ENCODE results near the gene MN1.

MN1 gene

DNA sequence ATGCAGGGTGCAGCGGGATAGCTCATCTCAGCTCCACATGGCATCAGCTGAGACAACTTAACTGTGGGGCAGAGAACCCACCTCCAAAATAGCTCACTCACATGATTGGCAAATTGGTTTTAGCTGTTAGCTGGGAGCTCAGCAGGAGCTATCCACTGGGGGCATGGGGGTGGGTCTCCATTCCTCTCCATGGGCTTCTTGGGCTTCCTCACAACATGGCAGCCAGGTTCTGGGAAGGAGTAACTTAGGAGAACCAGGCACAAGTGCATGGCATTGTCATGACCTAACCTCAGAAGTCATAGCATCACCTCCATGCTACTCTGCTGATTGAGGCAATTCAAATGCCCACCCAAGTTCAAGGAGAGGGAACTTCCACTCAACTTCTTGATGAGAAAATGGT is 85.5 kb downstream of the MN1 start:
- DNase-seq (ENCODE audit: low read depth in 2 of 2), result no peak

DNA sequence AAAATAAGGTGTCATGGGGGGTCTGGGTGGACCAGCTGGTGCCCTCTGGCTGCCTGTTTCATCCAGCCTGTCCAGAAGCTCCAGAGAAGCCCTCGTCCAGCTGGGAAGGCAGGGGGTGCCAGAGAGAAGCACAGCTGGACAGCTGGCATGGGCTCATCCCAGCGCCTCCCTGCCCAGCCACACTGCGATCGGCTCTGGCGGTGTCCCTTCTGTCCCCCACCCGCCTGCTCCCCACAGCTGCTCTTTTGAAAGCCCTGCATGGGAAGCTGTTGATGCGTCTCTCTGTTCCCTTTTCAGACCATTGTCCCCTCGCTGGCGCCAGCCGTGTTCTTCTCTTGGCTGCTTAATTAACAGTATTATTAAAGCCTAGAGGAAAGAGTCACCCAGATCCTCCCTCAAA is 86.5 kb downstream of the MN1 start:
- no peak for DNase-seq (ENCODE audit: low read depth in 2 of 2)

DNA sequence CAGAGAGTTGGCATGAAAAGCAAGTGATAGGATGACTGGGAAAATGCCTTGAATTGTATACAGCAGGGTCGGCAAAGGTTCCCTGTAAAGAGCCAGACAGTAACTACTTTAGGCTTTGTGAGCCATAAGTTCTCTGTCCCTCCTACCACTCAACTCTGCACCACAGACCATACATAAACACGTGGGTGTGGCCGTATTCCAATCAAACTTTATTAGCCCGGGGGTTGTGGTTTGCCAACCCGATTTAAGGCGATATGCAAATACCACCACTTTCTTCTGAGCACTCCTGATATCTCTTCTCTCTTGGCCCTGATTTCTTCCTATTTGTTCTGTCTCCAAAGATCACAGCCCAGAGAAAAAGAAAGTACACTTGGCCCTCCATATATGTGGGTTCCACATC is 87.5 kb downstream of the MN1 start:
- no peak for DNase-seq (ENCODE audit: low read depth in 2 of 2)

DNA sequence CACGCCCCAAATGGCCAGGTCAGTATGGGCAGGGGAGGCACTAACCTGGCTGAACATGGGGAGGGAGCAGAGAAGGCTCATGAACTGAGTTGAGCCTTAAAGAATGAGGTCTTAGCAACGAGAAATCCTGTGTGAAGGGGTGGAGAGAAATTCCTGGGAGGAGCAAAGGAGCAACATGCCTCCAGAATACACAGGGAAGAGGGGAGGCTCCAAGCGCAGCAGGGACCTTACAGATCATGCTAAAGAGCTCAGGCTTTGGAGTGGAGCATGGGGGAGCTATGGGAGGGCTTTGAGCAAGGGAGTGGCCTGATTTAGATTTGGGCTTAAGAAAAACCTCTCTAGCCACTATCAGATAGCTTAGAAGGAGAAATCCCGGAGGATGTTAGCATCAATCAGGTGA is 88.1 kb downstream of the MN1 start:
- no peak for DNase-seq (ENCODE audit: low read depth in 2 of 2)

DNA sequence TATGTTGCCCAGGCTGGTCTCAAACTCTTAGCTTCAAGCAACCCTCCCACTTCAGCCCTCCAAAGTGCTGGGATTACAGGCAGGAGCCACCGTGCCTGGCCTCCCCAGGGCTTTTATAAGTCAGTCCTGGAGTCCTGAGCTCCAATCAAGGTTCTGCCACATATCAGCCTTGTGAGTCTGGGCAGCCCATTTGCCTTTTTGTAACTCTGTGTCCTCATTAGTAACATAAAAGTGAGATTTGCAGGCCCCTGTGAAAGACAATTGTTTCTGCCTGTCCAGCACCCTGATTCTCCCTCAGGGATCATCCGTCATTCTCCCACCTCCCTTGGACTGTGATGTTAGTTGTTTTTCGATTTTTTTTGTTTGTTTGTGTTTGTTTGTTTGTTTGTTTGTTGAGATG is 89.8 kb downstream of the MN1 start:
- DNase-seq (ENCODE audit: low read depth in 2 of 2), result no peak

DNA sequence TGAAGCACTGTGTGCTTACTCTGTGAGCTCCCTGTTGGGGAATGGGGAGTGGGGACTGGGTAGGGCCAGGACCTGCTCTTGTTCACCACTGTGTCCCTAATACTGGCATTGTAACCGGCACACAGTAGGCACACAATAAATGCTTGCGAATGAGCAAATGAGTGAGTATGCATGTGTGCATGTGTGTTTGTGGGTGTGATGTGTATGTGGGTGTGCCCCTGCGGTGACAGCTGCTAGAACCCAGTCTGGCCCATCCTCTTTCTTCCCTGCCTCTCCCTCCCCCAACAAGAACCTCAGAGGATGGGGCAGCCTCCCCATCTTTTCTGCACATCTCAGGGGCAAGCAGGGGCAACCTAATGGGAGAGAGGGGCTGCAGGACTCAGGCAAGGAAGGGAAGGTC is 90.5 kb downstream of the MN1 start:
- DNase-seq (ENCODE audit: low read depth in 2 of 2), result no peak

DNA sequence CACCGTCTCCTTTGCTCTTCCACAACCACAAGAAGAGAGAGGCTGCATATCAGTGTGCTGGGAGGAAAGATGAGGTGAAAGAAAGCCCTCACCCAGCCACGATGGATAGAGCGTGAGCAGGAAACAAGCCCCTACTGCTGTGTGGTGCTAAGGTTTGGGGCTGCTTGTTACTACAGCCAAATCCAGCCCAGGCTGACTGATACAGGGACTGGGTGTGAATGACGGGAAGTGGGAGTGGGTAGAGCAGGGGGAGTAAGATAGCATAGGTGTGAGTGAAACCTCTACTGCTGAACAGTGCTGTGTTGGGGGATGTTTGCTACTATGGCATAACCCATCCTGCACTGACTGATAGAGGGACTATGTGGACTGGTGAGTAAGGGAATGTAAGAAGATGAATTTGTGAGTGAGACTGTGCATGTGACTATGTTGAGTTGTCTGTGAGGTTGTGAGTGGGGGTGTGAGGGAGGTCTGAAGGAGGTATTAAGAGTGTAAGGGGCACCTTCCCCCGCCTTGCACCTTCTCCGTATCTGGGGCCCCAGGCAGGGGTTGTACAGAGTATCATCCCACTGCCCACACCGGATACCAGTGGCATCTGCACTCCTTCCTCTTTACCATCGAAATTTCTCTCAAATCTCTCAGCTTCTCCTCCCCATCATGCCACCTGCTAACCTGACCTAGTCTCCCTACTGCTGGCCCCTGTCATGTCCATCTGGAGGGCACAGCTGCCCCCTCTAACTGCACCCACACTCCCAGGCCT is 91.5 kb downstream of the MN1 start:
- DNase-seq (ENCODE audit: low read depth in 2 of 2), result no peak

DNA sequence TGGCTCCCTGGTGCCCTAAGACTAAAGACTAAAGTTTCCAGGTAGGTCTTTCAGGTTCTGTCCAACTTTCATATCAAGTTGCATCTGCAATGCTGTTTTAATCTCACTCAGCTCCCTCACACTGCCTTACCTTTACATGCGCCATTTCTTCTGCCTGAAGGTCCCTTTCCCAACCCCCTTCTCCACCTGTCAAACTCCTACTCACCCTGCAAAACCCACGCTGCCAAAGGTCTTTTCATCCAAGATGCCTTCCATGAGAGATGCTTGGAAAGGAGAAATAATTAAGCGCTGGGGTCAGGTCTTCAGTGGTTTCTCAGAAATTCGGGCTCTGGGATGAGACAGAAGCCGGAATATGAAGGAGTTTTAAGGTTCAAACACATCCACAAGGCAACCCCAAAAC is 95.1 kb downstream of the MN1 start:
- no peak for DNase-seq (ENCODE audit: low read depth in 2 of 2)

DNA sequence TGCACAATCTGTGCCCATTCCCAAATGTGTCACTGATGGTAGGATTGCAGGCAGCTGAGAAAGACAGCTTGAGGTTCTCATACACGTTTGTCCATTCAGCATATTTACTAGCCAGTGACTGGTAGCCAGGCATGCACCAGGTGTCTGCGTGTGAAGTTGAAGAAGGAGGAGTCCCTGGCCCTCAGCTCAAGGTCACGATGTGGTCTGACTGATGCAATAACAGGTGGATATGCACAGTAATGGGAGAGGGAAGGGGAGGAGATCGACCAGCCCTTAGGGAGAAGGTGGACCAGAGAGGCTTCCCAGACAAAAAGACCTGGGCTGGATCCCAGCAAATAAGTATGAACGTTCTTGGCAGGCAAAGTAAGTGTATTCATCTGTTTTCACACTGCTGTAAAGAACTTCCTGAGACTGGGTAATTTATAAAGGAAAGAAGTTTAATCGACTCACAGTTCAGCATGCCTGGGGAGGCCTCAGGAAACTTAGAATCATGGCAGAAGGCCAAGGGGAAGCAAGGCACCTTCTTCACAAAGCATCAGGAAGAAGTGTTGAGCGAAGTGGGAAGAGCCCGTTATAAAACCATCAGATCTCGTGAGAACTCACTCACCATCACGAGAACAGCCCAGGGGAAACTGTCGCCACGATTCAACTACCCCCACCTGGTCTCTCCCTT is 96.0 kb downstream of the MN1 start:
- no peak for DNase-seq (ENCODE audit: low read depth in 2 of 2)

DNA sequence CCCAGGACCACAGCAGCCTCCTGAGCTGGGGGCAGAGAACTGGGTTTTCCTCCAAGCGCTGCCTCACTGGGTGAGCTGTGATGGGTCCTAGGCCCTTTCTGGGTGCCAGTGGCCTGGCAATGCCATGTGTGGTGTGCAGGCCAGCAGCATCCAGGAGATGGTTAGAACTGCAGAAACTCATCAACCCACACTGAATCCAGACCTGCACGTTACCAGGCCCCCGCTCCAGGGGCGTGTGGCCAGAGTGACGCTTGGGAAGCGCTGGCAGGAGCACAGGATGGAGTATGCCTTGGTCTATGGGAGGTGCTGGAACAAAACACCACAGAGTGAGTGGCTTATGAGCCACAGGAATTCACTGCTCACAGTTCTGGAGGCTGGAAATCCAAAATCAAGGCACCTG is 97.0 kb downstream of the MN1 start:
- DNase-seq (ENCODE audit: low read depth in 2 of 2), result no peak

DNA sequence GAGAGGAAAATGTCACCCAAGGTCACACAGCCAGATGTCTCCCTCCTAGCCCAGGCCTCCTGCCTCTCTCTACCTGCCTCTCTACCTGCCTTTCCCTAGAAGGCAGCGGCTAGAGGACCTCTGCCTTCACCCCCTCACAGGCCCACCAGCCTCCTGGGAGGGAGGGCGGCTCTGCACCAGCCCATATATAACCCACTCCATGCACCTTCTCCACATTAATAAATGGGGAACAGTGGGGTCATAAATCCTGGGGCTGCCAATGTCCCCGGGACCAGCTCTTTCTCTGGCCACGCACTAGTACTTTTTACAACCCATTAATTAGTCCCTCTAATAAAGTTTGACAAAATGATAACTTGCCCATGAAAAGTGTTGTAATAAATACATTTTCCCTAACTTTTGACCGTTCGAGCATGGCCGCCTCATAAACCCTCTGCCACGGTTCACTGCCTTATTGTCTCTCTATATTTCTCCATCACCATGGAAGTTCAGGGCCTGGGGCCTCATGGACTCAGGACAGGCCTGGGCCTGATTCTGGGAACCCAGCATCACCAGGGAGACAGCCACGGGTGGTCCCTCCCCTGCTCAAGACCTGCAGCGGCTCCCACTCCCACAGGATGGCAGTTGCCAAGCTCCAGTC is 102.1 kb downstream of the MN1 start:
- no peak for DNase-seq (ENCODE audit: low read depth in 2 of 2)

DNA sequence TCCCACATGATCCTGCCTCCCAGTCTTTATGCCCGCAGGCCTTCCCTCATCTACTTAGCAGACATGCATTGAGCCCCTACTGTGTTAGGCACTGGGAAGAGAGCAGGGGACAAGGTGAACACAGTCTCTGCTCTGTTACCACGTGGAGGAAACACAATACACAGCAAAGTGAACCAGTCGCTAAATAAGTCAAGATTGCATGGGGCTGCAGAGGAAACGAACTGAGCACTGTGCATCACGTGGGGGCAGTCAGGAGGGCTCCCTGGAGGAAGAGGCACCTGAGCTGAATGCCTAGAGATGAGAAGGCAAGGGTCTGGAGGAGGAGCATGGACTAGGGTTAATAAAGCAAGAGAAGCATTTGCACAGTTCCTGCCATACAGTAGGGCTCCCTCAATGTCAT is 102.7 kb downstream of the MN1 start:
- DNase-seq (ENCODE audit: low read depth in 2 of 2), result no peak

Data from stimulated activated CD4-positive, alpha-beta T cell treated with anti-CD3 and anti-CD28 coated beads, Interleukin-1b, Interleukin-23, amount 100 ng/mL, for 4 hours (primary cell).